HG02885 (cell line): Measurements from ENCODE around the gene TDRD6.
A peak's percentile ranks its signal among the peaks of the same experiment; 100 is the strongest.
"Not testable (repeated sequence)": the region's sequence is repeated elsewhere in the genome, so short reads cannot be mapped to it uniquely, and the experiment has no call there.

Experiments used
- ATAC-seq: cut with Tn5 transposase; IDR thresholded peaks from one replicate; pipeline ENCODE4 v1.9.1; 2021; ENCODE audit warnings: mild to moderate bottlenecking; ENCODE audit not compliant: unreplicated experiment, poor library complexity

Gene TDRD6

DNA sequence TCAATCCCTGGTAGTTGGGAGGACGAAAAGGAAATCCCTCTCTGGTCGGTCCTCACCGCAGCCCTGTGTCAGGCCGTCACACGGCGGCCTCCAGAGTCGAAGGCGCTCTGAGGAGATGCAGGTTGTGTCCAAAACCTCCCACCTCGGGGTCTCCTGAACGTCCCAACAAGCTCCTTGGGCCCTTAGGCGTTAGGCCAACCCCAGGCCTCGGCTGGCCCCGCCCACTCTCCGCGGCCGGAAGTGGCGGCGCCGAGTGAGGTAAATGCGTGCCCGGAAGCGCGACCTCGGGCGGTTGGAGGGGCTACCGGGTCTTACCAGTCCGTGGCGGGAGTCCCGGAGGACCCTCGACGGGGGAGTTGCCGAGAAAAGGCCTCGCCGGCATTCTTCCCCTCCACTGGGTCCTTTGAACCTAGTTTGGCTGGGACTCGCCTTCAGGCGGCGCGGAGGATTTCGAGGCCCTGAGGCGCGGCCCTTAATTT is at the start of gene TDRD6:
TSS of gene TDRD6 (plus strand) at position 267 of the 479 bp plus-strand sequence. CDS start 244 bp downstream, outside the sequence.
- no peak for ATAC-seq

GRCh38 chr6:46637933-46638332 is 49.8 kb upstream of the TDRD6 start:
- ATAC-seq: no peak

DNA sequence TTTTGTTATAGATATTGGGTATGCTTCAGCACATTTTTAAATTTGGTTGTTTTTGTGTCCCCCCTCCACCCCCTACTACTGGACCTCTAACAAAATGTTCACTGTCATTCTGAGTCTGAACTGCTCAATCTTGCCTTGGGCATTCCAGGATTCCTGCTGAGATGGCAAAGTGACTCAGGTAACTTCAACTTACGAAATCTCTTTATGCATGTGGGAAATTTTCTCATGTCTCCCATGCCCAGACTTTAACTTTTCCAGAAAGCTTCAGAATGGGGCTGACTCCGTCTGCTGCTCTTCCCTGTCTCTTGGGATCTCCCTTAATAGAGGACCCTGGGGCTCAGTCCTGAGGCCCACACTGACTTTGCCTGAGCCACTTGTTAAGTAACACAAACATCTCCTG is 49.0 kb upstream of the TDRD6 start:
- no peak for ATAC-seq

- ATAC-seq: no peak
Measured at GRCh38 chr6:46642928-46643751, 44.5 kb upstream of the TDRD6 start.

GRCh38 chr6:46645265-46645664 is 42.4 kb upstream of the TDRD6 start:
- no peak for ATAC-seq

DNA sequence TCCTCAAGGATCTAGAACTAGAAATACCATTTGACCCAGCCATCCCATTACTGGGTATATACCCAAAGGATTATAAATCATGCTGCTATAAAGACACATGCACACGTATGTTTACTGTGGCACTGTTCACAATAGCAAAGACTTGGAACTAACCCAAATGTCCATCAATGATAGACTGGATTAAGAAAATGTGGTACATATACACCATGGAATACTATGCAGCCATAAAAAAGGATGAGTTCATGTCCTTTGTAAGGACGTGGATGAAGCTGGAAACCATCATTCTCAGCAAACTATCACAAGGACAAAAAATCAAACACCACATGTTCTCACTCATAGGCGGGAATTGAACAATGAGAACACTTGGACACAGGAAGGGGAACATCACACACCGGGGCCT is 39.6 kb upstream of the TDRD6 start:
- not testable (repeated sequence) for ATAC-seq

GRCh38 chr6:46648869-46649492 is 38.7 kb upstream of the TDRD6 start:
- no peak for ATAC-seq

DNA sequence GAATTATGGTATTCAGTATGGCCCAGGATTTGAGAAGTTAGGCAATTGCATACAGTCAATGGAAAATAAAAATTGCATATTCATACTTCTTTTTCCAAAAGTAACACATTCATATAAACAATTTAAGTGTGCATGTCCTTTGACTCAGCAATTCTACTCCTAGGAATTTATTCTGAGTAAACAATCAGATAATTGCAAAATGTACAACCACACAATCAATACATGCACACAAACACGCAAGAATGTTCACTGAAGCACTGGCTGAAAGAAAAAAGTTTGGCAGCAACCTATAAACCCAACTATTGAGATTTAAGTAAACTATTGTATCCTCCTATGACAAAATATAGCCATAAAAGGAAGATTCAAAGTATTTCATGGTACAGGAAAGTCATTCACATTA is 36.7 kb upstream of the TDRD6 start:
- no peak for ATAC-seq

- no peak for ATAC-seq
Measured at GRCh38 chr6:46651816-46652215, 35.9 kb upstream of the TDRD6 start.

- no peak for ATAC-seq
Measured at GRCh38 chr6:46652232-46652602, 35.5 kb upstream of the TDRD6 start.

DNA sequence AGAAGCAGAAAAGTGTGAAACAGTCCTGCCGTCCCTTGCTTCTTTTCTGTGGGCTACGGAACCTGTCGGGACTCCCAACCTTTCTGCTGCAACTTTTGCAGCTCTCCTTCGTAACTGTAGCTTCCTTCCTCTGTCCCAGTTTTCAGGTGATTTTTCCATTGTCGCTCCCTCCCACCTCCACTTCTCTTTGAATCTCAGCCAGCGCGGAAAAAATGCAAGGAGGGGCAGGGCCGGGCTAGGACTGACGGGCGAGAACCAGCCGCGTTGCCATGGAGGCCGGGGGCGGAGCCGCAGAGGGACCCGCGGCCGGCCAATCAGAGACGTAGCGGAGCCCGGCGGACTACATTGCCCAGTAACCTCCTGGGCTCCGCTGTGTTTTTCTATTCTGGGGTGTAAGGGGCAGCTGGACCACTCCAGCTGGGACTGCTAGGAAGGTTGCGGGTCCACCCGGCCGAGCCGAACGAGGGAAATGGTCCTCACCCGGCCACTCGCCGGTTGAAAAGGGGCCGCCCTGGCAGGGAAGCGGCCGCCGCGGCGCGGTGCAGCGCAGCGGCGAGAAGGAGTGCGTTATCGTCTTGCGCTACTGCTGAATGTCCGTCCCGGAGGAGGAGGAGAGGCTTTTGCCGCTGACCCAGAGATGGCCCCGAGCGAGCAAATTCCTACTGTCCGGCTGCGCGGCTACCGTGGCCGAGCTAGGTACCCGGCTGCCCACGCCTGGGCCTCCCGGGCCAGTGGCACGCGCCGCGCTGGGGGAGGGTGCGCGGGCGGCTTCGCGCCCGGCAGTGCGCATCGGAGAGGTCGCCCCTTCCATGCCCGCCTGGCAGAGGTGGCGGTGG is 34.9 kb upstream of the TDRD6 start, which contains the start of the genes CYP39A1 and SLC25A27:
TSS of gene CYP39A1 (minus strand) at position 216 of the 836 bp plus-strand sequence. CDS start 236 bp downstream, outside the sequence.
TSS of gene SLC25A27 (plus strand) at position 373 of the 836 bp plus-strand sequence. CDS start at position 591, 218 bp downstream.
- peak; percentile 100 for ATAC-seq

GRCh38 chr6:46653439-46654195 is 34.1 kb upstream of the TDRD6 start:
- no peak for ATAC-seq

- no peak for ATAC-seq
Measured at GRCh38 chr6:46655803-46656202, 31.9 kb upstream of the TDRD6 start.

DNA sequence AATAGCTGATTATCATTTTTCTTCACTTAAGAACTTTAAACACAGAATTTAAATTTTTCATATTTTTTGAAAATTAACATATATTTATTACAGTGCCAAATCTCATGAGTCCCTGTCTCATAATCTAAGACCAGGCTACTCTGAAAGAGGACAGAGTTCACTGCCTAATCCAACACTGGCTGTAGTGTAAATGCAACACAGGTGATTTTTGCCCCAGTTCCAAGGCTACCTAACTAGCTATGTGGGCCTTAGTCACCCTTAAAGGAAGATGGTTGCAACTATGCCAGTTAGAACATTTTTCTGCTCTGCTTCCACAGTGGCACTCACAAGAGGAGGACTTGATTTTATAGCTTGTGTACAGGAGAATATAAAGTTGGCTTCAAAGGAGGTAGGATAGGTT is 30.0 kb upstream of the TDRD6 start:
- no peak for ATAC-seq

- no peak for ATAC-seq
Measured at GRCh38 chr6:46661483-46661882, 26.2 kb upstream of the TDRD6 start.

- no peak for ATAC-seq
Measured at GRCh38 chr6:46667377-46667776, 20.3 kb upstream of the TDRD6 start.

DNA sequence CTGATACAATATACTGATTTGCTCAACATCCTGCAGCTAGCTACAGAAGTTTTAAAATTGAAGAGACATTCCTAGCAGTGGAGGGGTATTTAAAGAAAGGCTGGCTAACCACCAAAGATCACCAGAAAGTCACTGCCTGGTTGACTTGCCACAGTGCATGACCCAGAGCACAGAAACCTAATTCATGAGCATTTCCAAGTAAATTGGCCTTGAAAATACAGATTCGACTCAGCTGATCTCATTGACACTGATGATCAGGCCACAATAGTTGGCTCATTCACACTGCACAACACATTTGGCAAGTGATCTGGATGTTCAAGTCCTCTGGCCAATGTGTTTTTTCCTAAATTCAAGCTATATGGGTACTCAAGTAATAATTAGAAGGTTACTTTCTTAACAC is 13.3 kb upstream of the TDRD6 start:
- ATAC-seq: no peak

- no peak for ATAC-seq
Measured at GRCh38 chr6:46676604-46677313, 10.9 kb upstream of the TDRD6 start.

DNA sequence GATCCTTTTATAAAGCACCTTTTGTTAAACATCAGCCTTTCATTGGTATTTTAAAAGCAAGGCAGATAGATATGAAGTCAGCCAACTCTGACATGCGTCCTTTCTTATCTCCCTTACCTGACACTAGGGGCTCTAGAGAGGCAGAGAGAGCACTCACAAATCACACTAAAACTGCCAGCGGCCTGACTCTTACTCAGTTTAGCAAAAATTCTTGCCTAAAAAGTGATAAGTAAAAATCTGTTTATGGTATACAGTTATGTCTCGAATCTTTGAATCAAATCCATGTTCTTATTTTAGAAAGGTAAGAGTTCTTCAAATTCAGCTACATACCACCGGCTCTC is 10.4 kb upstream of the TDRD6 start:
- no peak for ATAC-seq
